ENCODE data around the gene NBEAL1. TPM values are rescaled to one million over a fixed set of nuclear protein-coding genes. Genes with fewer than 3 reads are reported as not detected.
"Not testable (repeated sequence)": the region's sequence is repeated elsewhere in the genome, so short reads cannot be mapped to it uniquely, and the experiment has no call there.

The NBEAL1 gene
- total RNA-seq, 1 donor from 2014 or later = 18.0 TPM

DNA sequence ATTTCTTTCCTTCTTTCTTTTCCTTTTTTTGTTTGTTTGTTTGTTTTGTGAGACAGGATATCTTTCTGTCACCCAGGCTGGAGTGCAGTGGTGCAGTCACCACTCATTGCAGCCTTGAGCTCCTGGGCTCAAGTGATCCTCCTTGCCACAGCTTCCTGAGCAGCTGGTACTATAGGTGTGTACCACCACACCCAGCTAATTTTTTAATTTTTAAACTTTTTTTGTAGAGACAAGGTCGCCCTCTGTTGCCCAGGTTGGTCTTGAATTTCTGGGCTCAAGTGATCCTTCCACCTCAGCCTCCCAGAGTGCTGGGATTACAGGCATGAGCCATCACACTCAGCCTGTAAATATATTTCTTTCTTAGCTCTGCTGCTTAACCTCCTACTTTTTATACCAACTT lies 140.7 kb downstream of the NBEAL1 start:
- TF ChIP-seq, protein P1, sequence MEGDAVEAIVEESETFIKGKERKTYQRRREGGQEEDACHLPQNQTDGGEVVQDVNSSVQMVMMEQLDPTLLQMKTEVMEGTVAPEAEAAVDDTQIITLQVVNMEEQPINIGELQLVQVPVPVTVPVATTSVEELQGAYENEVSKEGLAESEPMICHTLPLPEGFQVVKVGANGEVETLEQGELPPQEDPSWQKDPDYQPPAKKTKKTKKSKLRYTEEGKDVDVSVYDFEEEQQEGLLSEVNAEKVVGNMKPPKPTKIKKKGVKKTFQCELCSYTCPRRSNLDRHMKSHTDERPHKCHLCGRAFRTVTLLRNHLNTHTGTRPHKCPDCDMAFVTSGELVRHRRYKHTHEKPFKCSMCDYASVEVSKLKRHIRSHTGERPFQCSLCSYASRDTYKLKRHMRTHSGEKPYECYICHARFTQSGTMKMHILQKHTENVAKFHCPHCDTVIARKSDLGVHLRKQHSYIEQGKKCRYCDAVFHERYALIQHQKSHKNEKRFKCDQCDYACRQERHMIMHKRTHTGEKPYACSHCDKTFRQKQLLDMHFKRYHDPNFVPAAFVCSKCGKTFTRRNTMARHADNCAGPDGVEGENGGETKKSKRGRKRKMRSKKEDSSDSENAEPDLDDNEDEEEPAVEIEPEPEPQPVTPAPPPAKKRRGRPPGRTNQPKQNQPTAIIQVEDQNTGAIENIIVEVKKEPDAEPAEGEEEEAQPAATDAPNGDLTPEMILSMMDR (IDR thresholded peaks at IDR 0.05; ENCODE audit: borderline replicate concordance) = no peak
- Histone ChIP-seq H3K4me1 (no peaks in the 10 kb centered on the region), H3K36me3 (peaks cover 74% of the 10 kb centered on the region), H3K9me3 (replicated peaks) (no peaks in the 10 kb centered on the region), H3K27me3 (ENCODE audit: low read depth) (no peaks in the 10 kb centered on the region), H3K4me3 (no peak overlapping the region), H3K27ac (replicated peaks) (no peak overlapping the region)
- DNase-seq = no peak
- intact Hi-C loops (cut with micrococcal nuclease) = no loop called here

DNA sequence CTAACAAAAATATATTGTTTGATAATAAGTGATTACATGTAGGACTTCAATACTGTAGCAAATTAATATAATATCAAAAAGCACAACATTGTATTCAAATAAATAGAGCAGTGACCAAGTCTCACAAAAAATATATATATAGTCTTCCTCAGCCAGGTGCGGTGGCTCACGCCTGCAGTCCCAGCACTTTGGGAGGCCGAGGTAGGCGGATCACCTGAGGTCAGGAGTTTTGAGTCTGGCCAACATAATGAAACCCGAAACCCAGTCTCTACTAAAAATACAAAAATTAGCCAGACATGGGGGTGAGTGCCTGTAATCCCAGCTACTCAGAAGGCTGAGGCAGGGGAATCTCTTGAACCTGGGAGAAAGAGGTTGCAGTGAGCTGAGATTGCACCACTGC lies 148.0 kb downstream of the NBEAL1 start:
- H3K4me3 ChIP-seq; DNase-seq; H3K4me1 ChIP-seq; intact Hi-C loops (cut with micrococcal nuclease); H3K9me3 ChIP-seq (replicated peaks); H3K27me3 ChIP-seq (ENCODE audit: low read depth); H3K27ac ChIP-seq (replicated peaks): not testable (repeated sequence)
- H3K36me3 ChIP-seq = peaks cover 61% of the 10 kb centered on the region

GRCh38 chr2:203164311-203164935 lies 149.7 kb downstream of the NBEAL1 start:
- Histone ChIP-seq H3K36me3 (peaks cover 57% of the 10 kb centered on the region), H3K27ac (replicated peaks) (no peak overlapping the region)
- intact Hi-C loops (cut with micrococcal nuclease) = no loop called here

DNA sequence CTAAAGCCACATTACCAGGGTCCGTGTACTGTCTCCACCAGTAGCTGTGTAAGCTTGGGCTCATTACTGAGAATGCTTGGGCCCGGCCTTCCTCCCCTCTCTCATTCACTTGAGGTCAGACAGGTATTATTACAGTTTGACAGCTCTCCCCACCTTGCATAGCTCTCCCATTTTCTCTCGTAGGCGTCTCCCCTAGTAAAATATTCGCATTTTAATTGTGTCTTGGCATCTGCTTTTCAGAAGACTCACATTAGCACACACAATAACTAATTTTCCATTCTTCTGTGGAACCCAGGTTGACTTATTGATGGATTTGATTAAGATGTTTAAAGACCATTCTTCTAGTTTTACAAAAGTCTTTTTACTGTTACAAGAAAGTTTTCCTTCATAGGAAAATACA lies 153.1 kb downstream of the NBEAL1 start:
- TF ChIP-seq, protein P1 (IDR thresholded peaks at IDR 0.05; ENCODE audit: borderline replicate concordance) = no peak
- Histone ChIP-seq H3K36me3 (peaks cover 61% of the 10 kb centered on the region), H3K27me3 (ENCODE audit: low read depth) (no peaks in the 10 kb centered on the region), H3K4me1 (no peaks in the 10 kb centered on the region), H3K27ac (replicated peaks) (no peak overlapping the region), H3K4me3 (no peak overlapping the region), H3K9me3 (replicated peaks) (no peaks in the 10 kb centered on the region)
- DNase-seq = no peak
- intact Hi-C loops (cut with micrococcal nuclease) = no loop called here

More at GRCh38 chr2:203164311-203164935, 149.7 kb downstream of the NBEAL1 start:
- Histone ChIP-seq H3K9me3 (replicated peaks) (no peaks in the 10 kb centered on the region), H3K27me3 (ENCODE audit: low read depth) (no peaks in the 10 kb centered on the region), H3K4me3 (no peak overlapping the region), H3K4me1 (no peaks in the 10 kb centered on the region)
- TF ChIP-seq, protein P1 (IDR thresholded peaks at IDR 0.05; ENCODE audit: borderline replicate concordance) = no peak
- no peak for DNase-seq

DNA sequence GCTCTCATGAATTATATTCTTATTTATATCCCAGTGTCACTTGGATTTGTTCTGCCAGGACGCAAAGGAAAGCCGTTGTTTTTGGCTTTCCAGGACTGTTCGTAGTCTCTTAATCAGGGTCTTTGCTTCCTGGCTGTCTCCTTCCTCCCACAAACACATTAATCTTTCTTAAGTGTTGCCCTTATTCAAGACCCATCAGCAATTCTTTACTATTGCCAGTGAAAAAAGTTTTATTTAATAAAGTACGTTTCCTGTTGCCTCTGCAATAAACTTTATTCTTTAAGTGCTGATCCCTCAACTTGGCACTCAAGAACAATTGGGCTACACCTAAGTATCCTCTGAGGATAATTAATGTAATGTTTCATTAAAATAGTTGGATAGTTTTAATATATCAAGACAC lies 155.8 kb downstream of the NBEAL1 start:
- TF ChIP-seq, protein P1 (IDR thresholded peaks at IDR 0.05; ENCODE audit: borderline replicate concordance) = no peak
- Histone ChIP-seq H3K9me3 (replicated peaks) (no peaks in the 10 kb centered on the region), H3K27ac (replicated peaks) (no peak overlapping the region), H3K4me3 (no peak overlapping the region), H3K36me3 (peaks cover 72% of the 10 kb centered on the region), H3K4me1 (no peaks in the 10 kb centered on the region), H3K27me3 (ENCODE audit: low read depth) (no peaks in the 10 kb centered on the region)
- intact Hi-C loops (cut with micrococcal nuclease) = no loop called here
- DNase-seq = no peak

DNA sequence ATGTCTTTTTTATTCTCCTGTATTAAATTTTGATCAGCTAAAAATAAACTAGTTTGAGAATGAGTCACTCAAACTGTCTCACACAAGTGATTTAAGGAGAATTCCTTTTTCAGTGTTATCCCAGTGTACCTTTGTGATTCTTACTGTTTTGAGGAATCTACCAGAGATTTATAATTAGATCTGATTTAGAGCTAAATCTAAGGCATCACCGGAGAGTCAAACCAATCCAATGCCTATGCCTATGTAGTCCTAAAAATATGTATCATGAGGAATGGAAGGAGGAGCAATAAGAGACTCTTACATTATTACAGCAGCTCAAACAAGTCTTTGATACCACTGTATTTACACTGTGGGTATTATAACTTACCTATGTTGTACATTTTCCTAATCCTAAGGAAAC lies 160.7 kb downstream of the NBEAL1 start:
- Histone ChIP-seq H3K4me3 (no peak overlapping the region), H3K4me1 (no peaks in the 10 kb centered on the region), H3K36me3 (peaks cover 71% of the 10 kb centered on the region), H3K27me3 (ENCODE audit: low read depth) (no peaks in the 10 kb centered on the region), H3K27ac (replicated peaks) (no peak overlapping the region), H3K9me3 (replicated peaks) (no peaks in the 10 kb centered on the region)
- DNase-seq = no peak
- TF ChIP-seq, protein P1 (IDR thresholded peaks at IDR 0.05; ENCODE audit: borderline replicate concordance) = no peak
- intact Hi-C loops (cut with micrococcal nuclease) = no loop called here
